ACHN (cell line): ENCODE measurements around the gene MOB2.
"Not testable (repeated sequence)": the region's sequence is repeated elsewhere in the genome, so short reads cannot be mapped to it uniquely, and the experiment has no call there.

Source experiments
- DNase-seq: peaks from one replicate; pipeline ENCODE4 v3.0.0-alpha.2; 2015
- in situ Hi-C: cut with HindIII; loops from 2 replicates; pipeline ENCODE4 v1.10.0; 2017; ENCODE audit warnings: low sequenced_read_pairs, low pct_ligation_motif_present, low pct_unique_long_range_greater_than_20kb

MOB2 gene

DNA sequence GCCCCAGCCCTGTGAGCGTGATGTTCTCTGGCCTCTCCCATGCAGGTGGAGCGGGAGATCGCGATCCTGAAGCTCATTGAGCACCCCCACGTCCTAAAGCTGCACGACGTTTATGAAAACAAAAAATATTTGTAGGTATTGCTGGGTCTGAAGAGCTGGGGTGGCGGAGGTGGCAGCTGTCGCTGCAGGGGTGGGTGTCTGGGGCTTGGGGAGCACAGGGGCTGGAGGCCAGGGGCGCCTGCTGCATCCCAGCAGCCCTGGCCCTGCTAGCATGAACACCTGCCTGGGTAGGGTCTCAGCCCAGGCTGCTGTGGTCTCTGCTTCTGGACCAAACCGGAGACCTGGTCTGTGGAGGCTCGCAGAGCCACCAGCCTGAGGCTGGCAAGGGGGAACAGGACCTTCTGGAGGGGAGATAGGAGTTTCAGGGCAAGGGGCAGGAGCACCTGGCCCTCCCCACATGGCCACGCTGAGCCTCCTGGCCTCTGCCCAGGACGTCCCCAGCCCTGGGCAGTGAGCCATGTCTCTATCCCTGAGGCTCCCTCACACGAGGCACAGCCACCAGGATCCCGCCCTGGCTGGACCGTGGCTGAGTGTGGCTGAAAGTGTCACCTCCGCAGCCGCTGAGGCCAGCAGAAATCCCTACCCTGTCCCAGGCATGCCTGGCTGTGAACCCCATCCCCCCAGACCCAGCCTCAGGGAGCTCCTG is 48.2 kb downstream of the MOB2 start:
- in situ Hi-C loops: no loop called here
- no peak for DNase-seq

DNA sequence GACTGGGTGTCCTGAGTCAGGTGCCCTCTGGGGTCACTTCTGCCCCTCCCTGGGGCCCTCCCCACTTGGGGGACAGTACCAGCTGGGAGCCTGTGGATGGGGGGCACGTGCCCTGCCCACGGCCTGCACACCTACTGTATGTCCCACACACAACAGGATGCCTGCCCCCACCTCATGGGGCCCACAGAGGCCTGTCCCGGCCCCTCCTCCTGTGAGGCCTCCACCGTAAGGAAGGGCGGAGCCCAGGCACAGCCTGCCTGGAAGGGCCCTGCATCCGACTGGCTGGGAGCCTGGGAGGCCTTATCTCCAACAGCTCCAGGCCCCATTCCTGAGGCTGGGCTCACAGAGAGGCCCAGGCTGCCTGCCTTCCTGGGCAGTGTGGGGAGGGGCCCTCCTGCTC is 49.1 kb downstream of the MOB2 start:
- no peak for DNase-seq
- in situ Hi-C loops: no loop called here

DNA sequence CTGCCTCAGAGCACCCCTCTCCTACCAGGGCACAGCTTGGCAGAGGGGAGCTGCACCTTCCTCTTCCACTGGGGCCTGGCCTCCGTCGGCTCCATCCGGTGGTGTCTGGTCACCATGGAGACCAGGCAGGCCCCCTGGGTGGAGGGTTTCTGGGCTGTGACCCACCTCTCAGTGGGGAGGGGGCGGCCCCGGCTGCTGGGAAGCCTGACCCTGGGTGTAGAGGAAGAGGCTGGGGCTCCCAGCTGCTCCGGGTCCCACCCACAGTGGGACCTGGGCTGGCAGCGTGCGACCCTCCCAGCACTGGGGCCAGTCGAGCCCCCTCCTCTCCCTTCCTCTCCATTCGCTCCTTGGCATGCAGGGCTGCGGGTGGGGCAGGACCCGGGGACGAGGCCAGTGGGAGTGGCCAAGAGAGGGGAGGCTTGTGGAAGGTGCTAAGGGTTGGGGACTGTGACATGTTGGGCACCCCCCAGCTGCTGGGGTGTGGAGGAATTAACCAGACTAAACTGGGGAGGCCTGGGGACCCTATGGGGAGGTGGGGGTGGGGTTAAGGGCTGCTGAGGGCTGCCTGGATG is 50.0 kb downstream of the MOB2 start:
- in situ Hi-C loops: no loop called here

DNA sequence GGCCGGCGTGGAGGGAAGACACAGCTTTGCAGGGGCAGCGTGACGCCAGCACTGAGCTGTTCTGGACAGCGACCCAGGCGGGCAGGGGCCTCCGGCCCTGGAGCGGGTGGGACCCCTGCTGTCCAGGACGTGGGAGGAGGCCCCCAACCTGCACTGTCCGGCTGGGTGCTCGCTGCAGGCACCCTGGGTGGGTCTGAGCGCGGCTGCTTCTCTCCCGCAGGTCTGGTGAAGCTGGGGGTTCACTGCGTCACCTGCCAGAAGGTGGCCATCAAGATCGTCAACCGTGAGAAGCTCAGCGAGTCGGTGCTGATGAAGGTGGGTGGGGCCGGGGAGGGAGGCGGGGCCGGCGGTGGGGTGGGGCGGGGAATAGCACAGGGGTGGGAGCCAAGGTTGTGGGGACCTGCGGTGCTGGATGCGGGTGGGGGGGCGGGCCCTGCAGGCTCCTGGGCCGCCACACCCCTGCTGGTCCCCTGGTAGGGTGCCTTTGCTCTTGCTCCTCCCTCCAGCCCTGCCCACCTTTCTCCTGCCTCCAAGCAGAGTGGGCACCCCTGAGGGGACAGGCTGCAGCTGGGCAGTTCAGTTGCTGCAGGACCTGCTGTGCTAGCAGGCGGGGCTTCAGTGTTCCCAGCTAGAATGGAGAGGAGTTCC is 50.6 kb downstream of the MOB2 start:
- DNase-seq: no peak
- in situ Hi-C loops: no loop called here

More for the DNA sequence above, 50.0 kb downstream of the MOB2 start:
- DNase-seq: no peak

DNA sequence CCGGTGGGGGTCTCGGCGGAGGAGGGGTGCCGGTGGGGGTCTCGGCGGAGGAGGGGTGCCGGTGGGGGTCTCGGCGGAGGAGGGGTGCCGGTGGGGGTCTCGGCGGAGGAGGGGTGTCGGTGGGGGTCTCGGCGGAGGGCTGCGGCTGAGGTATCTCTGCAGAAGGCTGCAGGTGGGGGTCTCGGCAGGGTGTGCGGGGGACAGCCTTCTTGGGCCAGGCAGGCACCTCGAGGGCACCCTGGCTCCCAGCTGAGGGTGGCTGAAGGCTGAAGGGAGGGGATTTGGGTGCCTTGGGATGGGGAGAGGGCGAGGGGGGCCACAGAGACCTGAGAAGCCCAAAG is 51.1 kb downstream of the MOB2 start:
- DNase-seq, in situ Hi-C loops: not testable (repeated sequence)

DNA sequence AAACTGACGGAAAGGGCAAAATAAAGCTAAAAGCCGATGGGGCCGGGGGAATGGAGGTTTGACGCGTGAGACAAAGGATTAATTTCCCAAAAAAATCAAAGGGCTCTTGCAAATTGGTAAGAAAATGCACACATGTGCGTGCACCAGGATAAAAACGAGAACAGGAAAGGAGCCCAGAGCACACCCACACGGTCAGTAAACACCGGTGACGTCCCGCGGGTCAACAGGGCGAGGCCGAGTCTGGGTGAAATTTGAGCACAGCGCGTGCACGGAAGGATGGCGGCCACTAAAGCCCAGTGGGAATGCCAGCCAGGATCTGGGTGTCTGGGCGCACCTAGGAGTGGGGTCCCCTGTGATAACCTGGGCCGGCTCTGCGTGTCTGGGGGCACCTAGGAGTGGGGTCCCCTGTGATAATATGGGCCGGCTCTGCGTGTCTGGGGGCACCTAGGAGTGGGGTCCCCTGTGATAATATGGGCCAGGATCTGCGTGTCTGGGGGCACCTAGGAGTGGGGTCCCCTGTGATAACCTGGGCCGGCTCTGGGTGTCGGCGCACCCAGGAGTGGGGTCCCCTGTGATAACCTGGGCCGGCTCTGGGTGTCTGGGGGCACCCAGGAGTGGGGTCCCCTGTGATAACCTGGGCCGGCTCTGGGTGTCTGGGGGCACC is 52.5 kb downstream of the MOB2 start:
- DNase-seq: no peak
- in situ Hi-C loops: no loop called here

DNA sequence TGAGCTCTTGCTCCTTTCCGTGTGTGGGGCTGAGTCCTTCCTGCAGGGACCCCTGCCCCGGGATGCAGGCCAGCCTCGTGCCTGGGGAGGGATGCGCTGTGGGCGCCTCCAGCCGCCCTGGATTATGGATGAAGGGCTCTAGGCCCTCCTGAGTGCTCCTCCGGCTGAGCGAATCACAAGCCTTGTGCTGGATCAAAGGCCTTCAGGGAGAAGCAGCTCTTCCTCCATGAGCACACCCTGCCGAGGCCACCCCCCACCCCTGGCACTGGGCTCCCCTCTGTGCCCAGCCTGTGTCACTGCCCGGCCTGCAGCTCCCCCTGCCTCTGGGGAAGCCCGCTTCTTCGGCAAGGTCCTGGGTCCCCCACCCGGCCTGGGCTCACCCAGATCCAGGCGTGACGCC is 53.0 kb downstream of the MOB2 start:
- in situ Hi-C loops: no loop called here

DNA sequence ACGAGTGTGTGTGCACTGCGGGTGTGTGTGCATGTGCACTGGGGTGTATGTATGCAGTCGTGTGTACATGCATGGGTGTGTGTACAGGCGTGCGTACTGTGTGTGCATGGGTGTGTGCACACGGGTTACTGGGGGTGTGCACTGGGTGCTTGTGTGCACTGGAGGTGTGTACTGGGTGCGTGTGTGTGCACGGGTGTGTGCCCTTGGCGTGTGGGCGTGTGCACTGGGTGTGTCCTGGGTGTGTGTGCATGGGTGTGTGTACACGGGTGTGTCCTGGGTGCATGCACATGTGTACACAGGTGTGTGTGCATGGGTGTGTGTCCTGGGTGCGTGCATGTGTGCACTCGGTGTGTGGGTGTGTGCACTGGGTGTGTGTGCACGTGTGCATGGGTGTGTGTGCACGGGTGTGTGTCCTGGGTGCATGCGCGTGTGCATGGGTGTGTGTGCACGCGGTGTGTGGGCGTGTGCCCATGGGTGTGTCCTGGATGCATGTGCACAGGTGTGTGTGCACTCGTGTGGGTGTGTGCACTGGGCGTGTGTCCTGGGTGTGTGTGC is 57.7 kb downstream of the MOB2 start:
- DNase-seq: no peak
- in situ Hi-C loops: no loop called here

More for the DNA sequence above, 53.0 kb downstream of the MOB2 start:
- DNase-seq: no peak

DNA sequence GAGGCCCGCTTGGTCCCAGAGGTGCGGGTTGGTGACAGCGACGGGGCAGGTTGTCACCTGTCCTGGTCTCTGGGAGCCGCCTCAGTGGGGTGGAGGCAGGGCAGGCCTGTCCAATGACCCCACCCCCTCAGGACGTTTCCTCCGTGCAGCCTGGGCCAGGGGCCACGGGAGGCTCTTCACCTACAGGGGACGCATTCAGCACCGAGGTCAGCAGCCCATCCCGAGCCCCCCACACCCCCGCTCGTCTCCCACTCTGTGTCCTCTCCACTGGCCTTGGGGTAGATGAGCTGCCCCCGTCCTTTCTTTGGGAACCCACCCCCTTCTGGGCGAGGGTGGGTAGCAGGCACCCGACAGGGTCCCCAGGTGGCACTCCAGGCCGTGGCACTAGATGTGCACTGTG is 61.1 kb downstream of the MOB2 start:
- in situ Hi-C loops: no loop called here
- no peak for DNase-seq

DNA sequence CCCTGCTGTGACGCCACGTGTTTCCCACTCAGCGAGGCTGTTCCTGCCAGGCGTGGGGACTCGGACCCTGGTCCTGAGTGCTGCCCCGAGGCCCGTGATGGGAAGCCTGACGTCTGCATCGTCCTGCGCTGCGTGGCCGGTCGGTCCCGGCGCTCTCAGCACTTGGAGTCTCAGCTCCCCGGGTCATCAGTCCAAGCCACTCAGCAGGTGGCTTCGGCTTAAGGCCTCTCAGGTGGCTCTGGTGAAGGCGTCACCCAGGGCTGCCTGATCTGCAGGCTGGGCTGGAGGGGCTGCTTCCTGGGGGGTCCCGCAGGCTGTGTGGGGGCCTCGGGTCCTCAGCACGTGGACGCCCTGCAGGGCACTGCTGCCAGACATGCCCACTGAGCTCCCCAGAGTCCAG is 61.6 kb downstream of the MOB2 start:
- no peak for DNase-seq
- in situ Hi-C loops: no loop called here

DNA sequence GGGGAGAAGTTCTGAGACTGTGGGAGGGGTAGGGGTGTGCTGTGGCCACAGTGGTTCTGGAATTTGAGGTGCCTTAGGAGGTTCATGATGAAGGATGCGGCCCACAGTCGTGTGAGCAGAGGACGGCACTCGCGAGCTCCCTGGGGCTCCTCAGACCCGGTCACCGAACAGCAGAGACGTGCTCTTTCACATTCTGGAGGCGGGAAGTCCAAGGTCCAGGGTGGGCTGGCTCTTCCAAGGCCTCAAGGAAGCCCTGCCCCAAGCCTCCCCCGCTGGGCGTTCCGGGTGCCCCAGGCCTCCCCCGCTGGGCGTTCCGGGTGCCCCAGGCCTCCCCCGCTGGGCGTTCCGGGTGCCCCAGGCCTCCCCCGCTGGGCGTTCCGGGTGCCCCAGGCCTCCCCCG is 63.2 kb downstream of the MOB2 start:
- DNase-seq, in situ Hi-C loops: not testable (repeated sequence)

DNA sequence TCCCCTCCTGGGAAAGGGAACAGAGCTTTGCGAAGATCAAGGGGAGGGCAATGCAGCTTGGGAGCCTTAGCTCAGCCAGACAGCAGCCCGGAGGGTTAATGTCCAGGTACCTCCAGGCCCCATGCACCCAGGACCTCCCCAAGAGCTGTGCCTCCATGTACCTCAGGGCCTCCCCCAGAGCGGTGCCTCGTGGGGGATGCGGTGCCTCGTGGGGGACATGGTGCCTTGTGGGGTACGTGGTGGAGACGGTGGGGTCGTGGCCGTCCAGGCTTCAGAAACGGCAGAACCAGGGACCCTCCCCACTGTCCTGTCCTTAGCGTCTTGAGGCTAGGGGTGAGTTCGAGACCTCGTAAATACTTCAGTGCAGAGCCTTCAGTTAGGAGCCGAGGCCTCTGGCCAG is 63.6 kb downstream of the MOB2 start:
- in situ Hi-C loops: no loop called here
- no peak for DNase-seq

DNA sequence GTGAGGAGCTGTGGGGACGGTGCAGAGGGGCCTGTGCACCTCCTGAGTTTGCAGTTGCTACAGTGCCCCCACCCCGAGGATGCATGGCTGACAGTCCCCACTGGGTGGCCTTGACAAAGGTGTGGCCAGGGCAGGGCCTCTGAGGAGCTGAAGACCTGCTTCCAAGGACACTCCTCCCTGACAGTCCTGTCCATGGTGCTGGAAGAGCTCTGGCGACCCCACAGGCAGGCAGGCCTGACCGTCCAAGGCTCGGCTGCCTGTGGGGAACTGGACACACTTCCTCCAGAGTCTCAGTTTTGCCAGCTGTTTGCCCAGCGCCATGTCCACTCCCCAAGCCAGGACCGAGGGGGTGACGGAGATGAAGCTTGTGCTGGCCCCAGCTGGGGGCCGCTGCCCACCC is 64.1 kb downstream of the MOB2 start:
- in situ Hi-C loops: no loop called here

DNA sequence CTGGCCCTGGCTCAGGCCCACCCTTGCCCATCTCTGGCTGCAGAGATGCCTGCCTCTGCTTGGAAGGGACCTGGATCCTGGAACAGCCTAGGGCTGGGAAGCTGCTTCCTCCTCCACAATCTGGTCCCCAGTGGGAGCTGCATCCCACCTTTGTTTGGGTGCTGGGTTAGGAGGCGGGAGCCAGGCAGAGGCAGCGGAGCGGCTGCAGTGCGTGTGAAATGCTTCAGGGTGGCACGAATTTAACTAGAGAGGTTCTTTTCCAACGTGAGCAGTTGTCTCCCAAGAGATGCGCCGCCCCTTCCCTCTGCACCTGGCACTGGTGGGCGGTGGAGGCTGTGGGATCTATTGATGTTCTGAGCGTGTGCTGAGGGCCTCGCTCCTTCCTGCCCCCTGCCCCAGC is 65.3 kb downstream of the MOB2 start:
- DNase-seq: no peak
- in situ Hi-C loops: no loop called here

More for the DNA sequence above, 64.1 kb downstream of the MOB2 start:
- peak; percentile 4 for DNase-seq

DNA sequence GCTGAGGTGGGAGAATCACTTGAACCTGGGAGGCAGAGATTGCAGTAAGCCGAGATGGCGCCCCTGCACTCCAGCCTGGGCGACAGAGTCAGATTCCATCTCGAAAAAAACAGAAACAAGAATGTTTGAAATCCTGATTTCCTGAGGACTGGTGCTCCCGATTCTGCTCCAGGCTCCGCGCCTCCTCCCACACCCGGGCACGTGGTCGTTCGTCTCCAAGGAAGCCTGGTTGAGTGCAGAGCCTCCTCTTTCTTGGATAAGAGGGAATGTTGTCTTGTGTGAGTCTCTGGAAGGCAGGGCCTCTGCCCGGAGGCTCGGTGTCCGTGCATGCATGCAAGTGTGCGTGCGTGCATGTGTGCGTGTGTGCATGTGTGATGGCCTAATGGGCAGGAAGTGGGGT is 66.8 kb downstream of the MOB2 start:
- in situ Hi-C loops: no loop called here
- no peak for DNase-seq
